NK-92 (cell line): ENCODE data around the gene EMSY.

Source experiments
- DNase-seq: peaks from one replicate; lab custom pipeline; 2025; ENCODE audit not compliant: unreplicated experiment; lab: John Stamatoyannopoulos, UW

EMSY gene

DNA sequence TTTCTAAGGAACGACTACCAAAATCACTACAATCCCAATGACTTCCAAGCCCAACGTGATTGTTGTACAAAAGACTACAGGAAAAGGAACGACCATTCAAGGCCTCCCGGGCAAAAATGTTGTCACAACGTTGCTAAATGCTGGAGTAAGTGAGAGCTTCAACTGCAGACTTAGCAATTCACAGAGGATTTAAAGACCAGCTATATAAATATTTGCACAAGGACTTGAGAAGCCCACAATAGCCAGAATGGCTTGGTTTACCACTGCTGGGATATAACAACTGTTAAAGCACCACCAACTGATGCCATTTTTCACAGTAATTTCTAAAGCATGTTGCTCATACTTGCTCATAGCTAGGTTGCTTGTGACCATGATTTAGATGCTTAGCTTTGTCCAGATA lies 78.3 kb downstream of the EMSY start:
- no peak for DNase-seq

DNA sequence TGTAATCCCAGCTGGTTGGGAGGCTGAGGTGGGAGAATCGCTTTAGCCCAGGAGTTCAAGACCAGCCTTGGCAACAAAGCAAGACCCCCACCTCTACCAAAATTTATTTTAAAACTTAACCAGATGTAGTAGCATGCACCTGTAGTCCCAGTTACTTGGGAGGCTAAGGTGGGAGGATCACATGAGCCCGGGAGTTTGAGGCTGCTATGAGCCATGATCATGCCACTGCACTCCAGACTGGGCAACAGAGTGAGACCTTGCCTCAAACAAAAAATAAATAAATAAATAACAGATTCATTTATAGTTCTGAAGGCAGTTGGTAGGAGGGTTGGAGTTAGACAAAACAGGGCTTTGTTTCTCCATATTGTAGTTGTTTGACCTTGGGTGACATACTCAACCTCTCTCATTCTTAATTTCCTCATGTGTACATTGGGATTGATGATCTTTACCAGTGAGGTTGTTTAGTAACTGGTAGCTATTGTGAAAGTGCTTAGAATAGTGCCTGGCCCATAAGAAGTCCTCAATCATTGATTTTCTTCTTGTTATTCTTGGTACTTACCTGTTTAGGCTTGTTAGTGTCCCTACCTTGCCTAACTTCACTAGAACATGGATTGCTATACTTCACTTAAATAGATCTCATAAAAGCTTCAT lies 79.1 kb downstream of the EMSY start:
- DNase-seq = no peak

DNA sequence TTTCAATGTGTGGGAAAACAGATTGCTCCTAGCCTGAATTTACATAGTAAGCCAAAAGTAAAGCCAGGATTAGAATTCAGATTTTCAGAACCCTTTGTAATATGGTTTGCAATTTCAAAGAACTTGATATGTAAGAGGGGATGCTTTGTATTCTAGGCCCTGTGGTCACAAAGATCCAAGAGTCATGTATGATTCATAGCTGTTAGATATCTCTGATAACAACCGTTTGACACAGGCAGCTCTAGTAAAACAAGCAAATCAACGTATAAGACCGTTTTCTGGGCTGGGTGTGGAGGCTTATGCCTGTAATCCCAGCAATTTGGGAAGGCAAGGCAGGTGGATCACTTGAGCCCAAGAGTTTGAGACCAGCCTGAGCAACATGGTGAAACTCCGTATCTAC lies 79.6 kb downstream of the EMSY start:
- DNase-seq = no peak

DNA sequence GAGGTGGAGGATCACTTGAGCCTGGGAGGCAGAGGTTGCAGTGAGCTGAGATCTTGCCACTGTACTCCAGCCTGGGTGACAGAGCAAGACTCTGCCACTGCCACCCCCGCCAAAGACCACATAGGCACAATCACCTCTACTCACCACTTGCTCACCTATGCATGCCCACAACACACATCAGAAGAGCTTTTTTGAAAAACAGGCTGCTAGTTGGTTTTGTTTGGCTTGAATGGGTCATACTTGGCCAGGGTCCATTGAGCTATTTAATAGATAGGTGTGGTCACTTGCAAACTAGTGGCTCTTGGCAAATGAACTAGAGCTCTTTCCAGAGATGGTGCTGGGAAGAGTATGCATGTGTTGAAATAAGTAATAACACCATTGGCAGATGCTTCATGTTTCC lies 80.1 kb downstream of the EMSY start:
- no peak for DNase-seq

DNA sequence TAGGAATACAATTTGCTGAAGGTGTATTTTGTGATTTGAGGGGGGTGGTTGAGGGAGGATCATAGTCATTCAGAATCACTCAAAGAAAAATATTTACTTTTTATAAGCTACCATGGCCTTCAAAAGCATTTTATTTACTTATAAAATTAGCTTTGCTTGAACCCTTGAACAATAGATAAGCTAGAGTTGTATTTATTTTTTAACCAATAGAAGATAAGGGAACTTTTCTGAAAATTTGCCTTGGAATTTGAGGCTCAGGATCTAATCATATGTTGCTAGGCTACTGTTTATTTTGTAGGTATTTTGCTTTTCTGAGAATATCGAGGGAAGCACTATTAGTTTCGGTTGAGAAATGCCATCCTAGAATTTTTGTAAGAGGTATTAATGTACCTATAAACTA lies 82.1 kb downstream of the EMSY start:
- no peak for DNase-seq

DNA sequence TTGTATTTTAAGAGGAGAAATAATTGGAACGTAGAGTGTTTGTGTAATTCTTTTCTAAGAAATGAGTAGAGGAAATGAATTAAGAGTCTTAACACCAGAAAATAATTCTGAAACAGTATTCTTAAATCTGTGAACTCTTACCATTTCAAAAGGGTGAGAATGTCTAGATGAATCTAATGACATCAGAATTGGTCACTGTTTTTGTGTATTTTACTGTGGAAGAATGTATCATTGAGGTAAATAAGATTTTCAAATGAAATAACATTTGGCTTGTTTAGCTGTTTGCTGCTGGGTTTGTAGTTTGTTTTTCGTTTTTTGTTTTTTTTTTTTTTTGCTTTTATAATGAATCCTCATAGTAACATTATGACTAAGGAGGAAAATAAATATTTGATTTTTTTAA lies 97.6 kb downstream of the EMSY start:
- DNase-seq = no peak

DNA sequence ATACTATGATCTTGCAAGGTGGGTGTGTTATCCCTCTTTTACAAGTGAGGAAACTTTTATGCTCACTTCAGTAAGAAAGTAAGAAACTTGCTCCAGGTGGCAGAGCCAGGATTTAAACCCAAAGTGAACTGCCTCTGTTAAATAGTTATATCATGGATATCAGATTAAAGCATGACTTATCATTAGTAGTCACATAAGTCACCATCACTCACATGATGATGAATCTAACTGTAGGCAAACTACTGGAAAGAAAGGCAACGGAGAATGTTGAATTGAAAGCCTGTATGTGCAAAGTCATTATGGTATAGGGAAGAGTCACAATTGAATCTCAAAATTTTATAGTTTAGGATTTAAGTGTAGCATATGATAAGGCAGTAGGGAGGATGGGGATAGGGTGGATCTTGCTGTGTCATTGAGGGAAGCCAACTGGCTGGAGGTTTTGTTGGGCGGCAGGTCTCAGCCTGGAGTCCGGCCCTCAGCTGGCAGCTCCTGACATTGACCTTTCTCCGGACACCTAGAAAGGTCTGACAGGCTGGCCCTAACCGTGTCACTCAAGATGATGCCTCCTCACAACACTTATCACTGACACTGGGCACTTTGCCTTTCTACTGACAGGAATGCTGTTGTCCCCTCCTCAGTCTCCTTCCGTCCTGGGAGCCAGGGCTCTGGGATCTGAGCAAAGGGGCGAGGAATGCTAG lies 98.3 kb downstream of the EMSY start:
- no peak for DNase-seq

DNA sequence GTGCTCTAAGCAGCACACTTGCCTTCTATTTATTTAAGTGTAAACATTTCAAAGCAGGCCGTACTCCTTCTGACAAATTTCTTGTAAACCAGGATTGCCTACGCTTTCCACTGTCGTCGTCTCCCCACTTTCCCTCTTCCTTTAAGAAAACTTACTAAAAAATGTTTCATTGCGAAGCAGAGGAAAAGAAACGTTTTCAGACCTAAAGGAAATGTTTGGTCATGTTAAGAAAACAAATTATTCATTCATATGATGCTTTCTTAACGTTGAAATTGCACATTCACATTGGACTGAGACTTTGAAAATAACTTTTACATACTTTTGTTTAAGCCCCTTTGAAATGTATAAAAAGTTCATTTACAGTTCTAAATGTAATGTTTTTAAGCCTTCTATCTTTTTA lies 106.0 kb downstream of the EMSY start:
- DNase-seq = no peak

DNA sequence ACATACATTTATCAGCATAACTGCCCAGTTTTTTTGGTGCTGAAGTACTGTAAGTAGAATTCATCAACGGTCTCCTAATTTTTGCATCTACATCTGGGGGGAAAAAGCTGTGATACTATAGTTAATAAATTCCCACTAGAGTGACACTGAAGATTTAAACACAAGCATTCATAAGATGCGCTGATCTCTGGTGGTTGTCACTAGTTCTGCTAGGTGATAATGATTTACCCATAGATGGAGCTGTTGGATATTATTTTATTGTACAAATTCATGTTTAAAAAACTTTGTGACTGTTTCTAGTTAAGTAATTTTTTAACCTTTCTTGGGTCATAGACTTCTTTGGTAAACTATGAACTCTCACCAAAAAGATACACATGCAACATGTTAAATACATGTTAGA lies 106.6 kb downstream of the EMSY start:
- no peak for DNase-seq

DNA sequence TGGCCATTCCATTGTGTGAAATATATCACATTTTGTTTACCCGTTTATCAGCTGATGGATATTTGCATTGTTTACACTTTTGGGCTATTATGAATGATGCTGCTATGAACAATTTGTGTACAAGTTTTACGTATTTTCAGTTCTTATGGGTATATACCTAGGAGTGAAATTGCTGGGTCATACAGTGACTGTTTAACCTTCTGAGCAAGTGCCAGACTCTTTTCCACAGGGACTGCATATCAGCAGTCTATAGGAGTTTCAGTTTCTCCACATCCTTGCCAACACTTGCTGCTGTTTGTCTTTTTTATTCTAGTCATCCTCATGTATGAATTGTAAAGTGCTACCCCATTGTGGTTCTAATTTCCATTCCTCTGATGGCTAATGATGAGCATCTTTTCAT lies 108.2 kb downstream of the EMSY start:
- no peak for DNase-seq

DNA sequence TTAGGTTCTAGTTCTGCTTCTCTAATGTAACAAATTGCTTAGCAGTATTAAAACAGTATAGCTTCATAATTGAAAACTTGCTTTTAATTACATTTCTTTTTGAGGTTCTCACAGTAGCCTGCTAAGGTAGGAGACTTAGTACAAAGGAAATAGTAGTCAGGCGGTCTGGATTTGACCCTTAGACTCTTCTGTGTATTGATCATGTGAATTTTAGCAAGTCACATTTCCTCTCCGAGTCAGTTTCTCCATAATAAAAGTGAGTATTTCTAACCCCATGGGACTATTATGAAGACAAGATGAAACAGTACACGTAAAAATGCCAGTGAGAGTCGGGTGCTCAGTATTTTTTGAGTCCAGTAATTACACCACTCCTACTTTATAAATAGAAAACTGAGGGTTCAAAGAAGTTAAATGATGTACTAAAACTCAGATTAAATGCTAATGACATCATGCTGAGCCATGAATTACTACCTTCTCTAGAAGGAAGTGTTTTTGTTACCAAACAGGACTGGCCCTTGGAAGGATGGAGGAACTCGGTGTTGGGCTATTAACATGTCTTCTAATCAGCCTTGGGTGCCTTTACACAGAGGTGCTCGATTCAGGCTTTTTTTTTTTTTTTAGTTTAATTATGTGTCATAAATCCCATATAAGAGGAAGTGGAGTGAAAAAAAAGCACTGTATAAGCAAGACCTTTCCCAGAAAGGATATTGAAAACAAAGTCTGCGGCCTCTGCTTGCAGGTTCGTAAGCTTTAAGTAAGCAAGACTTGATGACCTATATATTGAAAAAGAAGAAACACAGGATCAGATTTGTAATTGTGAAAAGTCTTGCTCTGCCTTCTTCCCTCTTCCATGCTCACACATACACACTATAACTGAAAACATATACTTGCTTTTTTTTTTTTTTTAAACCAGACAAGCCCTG lies 109.0 kb downstream of the EMSY start:
- no peak for DNase-seq

DNA sequence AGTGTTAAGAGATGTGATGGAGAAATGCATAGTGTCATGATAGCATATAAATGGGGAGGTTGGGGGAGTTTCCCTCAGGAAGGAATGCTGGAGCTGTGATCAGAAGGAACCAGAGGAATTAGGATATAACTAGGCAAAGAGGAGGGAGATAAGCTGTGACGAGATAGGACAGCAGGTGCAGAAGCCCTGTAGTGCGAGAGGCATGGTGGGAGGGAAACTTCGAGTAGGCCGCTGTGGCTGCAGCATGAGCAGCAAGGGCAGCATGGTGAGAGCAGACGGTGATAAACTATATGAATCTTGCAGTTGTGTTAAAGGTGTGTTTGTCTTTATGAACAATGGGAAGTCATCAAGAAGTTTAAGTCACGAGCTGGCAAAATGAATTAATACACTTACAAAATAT lies 109.9 kb downstream of the EMSY start:
- DNase-seq = no peak

DNA sequence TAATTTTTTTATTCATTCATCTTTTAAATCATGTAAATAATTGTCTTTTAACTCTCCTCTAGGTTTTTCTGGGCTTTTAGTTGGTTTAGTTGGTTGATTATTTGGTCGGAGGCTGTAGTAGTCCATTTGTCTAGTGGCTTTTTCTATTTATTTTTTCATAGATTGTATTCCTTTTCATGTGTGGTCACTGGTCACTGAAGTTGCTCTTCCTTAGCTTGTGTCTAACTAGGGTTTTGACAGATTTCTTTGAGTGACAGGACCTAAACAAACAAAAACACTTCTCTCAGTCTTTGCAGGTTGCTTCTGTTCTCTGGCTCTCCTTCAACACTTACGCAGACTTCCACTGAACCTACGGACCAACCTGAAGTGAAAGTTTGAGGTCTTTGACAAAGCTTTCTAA lies 112.6 kb downstream of the EMSY start:
- no peak for DNase-seq

DNA sequence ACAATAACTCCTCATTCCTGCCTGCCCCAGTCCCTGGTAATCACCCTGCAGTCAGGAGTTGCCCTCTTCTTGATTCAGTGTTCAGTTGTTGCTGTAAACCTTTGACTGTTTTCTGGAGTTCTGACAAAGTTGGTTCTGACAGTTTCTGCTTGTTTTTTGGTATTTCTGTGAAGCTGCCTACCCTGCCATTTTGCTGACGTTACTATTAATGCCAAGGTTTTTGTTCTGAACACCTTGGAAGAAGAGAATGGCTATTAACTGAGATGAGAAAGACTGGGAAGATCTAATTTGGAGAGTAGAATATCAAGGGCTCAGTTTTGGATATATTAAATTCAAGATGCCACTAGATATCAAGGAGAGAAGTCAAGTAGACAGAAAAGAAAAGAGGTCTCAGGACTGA lies 113.7 kb downstream of the EMSY start:
- DNase-seq = no peak

DNA sequence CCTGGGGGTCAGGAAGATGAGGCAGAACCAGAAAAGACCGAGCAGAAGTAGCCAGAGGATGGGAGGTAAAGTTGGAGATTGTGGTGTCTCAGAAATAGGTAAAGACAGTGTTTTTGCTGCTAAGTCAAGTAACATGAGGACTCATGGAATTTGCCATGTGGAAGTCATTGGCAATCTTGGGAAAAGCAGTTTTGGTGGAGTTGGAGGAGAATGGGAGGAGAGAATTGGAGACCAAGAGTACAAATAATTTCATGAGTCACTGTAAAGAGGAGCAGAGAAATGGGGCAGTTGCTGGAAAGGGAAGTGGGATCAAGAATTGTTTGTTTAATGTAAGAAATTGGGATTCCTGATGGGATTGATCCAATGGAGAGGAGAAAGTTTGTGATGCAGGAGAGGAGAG lies 114.1 kb downstream of the EMSY start:
- DNase-seq = no peak

DNA sequence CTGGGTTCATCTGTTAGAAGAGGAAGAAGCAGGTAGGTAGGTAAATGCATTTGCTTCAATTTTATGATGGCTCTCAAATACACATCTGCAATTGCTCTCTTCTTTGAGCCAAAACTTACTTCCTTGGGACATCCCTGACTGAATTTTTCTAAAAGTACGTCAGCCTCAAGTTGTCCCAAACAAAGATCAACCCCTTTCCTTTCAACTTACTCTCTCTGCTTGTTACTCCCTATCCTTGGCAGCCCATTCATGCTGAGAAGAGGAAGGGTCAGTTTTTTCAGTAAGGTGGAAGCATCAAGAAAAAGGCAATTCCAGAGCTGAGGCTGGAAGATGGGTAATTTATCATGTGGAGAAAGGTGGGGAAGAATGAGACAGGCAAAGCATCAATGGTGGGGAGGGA lies 114.5 kb downstream of the EMSY start:
- DNase-seq = no peak

DNA sequence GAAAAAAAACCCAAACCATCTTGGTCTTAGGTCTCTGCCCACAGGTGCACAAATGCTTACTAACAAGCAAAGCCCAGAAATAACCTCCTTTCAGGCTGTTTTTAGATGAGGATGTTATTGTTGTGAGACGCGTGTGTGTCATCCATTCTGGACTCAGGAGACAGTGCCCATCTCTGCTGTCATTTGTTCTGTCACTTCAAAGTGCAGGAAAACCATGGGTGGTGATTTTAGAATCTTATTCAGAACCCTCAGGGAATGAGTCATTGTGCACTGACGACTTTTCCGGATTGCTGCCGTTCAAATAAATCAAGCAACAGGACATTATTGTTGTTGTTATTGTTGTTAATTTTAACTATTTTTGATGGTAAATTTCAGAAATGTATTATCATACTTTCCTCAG lies 115.4 kb downstream of the EMSY start:
- no peak for DNase-seq

DNA sequence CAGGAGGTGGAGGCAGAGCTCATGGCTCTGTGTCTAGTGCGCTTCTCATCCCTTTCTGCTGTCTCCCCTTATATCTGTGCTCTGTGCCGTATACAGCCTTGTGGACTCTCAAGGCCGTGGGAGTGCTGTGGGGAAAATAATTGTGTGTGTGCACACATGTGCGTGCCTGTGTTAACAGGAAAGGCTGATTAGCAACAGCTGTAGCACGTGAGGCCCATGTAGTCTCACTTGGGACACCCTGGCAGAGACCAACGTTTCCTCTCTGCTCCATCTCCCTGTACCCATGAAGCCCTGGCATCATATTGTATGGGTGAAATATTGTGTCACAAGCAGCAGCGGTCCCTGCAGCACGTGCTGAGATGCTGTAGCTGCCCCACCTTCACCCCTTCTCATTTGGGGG lies 116.4 kb downstream of the EMSY start:
- no peak for DNase-seq

DNA sequence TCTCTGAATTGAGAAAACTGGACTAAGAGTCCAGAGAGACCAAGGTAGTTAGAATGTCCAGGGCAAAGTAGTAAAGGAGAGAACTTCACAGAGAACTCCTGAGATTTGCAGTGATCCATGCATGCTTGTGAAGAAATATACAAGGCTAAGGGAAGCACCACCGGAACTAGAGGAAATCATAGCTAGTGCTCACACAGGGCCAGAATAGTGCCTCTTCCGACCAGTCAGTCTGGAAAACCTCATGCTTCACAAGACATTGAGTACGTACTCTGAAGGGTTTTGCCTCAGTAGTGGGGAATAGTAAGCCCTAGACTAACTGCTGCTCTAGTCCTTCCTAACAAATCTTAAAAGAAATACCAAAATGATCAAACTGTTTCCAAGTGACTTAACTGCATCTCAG lies 117.7 kb downstream of the EMSY start:
- no peak for DNase-seq

DNA sequence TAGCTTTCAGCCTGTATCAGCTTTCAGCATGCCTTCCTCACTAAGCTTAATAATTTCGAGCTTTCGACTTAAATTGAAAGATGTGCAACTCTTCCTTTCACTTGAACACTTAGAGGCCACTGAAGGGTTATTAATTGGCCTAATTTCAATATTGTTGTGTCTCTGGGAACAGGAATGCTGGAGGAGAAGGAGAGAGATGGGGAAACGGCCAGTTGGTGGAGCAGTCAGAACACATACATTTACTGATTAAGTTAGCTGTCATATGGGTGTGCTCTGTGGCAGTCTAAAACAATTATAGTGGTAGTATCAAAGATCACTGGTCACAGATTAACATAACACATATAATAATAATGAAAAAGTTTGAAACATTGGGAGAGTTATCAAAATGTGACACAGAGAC lies 119.5 kb downstream of the EMSY start:
- no peak for DNase-seq

DNA sequence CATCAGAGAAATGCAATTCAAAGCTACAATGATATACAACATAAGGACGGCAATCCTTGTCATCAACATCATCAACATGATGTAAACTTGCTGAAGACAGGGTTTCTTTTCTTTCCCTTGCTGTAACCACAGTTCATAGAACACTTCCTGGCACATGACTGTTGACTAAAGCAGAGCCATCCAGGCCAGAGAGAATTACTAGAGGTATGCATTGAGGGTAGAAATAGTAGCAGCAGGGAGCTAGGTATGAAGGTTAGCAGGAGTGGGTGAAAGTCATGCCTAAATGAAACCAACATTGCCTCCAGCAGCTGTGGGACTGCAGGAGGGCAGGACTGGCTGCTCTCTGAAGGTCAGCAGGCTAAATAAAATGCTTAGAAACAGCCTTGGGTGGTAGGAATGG lies 122.0 kb downstream of the EMSY start:
- DNase-seq = no peak

DNA sequence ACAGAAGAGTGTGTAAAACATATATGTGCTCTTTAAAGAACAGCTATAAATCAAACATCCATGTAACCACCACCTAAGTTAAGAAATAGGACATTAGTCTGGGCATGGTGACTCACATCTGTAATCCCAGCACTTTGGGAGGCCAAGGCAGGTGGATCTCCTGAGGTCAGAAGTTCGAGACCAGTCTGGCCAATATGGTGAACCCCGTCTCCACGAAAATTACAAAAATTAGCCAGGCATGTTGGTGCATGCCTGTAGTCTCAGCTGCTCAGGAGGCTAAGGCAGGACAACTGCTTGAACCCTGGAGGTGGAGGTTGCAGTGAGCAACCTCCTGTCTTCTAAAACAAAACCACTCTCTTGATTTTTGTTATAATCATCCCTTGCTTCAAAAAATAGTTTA lies 122.4 kb downstream of the EMSY start:
- no peak for DNase-seq
